GM19438 (cell line): Measurements from ENCODE around the gene IL5RA.

Experiments used
- ATAC-seq: cut with Tn5 transposase; IDR thresholded peaks from one replicate; pipeline ENCODE4 v1.9.1; 2021; ENCODE audit warnings: low read depth; ENCODE audit not compliant: unreplicated experiment

Gene IL5RA

GRCh38 chr3:3110299-3110630 lies at the start of gene IL5RA:
TSS of gene IL5RA (minus strand) at chr3:3110374. CDS start at chr3:3104984, 5,390 bp downstream.
- ATAC-seq: peak; percentile 53

GRCh38 chr3:3157484-3157883 lies 47.3 kb upstream of the IL5RA start:
- ATAC-seq: no peak

- no peak for ATAC-seq
Observed at GRCh38 chr3:3154879-3155610, 44.9 kb upstream of the IL5RA start.

- no peak for ATAC-seq
Observed at GRCh38 chr3:3151513-3151912, 41.3 kb upstream of the IL5RA start.

GRCh38 chr3:3149560-3149959 lies 39.4 kb upstream of the IL5RA start:
- ATAC-seq: no peak

- ATAC-seq: no peak
Observed at GRCh38 chr3:3145831-3146230, 35.7 kb upstream of the IL5RA start.

GRCh38 chr3:3141939-3142338 lies 31.8 kb upstream of the IL5RA start:
- ATAC-seq: no peak

- ATAC-seq: no peak
Observed at GRCh38 chr3:3137526-3137925, 27.4 kb upstream of the IL5RA start.

GRCh38 chr3:3134750-3135448 lies 24.7 kb upstream of the IL5RA start:
- ATAC-seq: no peak

GRCh38 chr3:3133500-3133899 lies 23.3 kb upstream of the IL5RA start:
- no peak for ATAC-seq

GRCh38 chr3:3129579-3129978 lies 19.4 kb upstream of the IL5RA start:
- no peak for ATAC-seq

- peak; percentile 20 for ATAC-seq
Observed at GRCh38 chr3:3127432-3128010, 17.3 kb upstream of the IL5RA start.

- ATAC-seq: peak; percentile 92
Observed at GRCh38 chr3:3126477-3127431, 16.6 kb upstream of the IL5RA start, which contains the start of gene TRNT1. TSS of gene TRNT1 (plus strand) at chr3:3126940. CDS start at chr3:3129041, 2,101 bp downstream.

- no peak for ATAC-seq
Observed at GRCh38 chr3:3125977-3126376, 15.8 kb upstream of the IL5RA start.

- no peak for ATAC-seq
Observed at GRCh38 chr3:3119393-3119851, 9.2 kb upstream of the IL5RA start.

- no peak for ATAC-seq
Observed at GRCh38 chr3:3117651-3118050, 7.5 kb upstream of the IL5RA start.

- no peak for ATAC-seq
Observed at GRCh38 chr3:3113042-3113709, 3.0 kb upstream of the IL5RA start.

GRCh38 chr3:3110749-3111361 lies 681 bp upstream of the IL5RA start:
- peak; percentile 52 for ATAC-seq

GRCh38 chr3:3109407-3110298 lies 521 bp downstream of the IL5RA start:
- ATAC-seq: peak; percentile 44
